H54 (cell line): ENCODE results near the gene FAM110D.

ENCODE experiments used
- DNase-seq: peaks from one replicate; pipeline ENCODE4 v3.0.0; 2011; ENCODE audit warnings: low spot score, mixed read lengths; ENCODE audit not compliant: insufficient read length
- FAIRE-seq: peaks from 3 replicates; lab custom pipeline; 2011; peaks lifted over from hg19 to GRCh38; lab: Jason Lieb, UNC
- POLR2A ChIP-seq: IDR thresholded peaks from 2 replicates; pipeline ENCODE4 v1.6.1; 2011; ENCODE audit warnings: low read depth, mild to moderate bottlenecking, low read length

Gene FAM110D

DNA sequence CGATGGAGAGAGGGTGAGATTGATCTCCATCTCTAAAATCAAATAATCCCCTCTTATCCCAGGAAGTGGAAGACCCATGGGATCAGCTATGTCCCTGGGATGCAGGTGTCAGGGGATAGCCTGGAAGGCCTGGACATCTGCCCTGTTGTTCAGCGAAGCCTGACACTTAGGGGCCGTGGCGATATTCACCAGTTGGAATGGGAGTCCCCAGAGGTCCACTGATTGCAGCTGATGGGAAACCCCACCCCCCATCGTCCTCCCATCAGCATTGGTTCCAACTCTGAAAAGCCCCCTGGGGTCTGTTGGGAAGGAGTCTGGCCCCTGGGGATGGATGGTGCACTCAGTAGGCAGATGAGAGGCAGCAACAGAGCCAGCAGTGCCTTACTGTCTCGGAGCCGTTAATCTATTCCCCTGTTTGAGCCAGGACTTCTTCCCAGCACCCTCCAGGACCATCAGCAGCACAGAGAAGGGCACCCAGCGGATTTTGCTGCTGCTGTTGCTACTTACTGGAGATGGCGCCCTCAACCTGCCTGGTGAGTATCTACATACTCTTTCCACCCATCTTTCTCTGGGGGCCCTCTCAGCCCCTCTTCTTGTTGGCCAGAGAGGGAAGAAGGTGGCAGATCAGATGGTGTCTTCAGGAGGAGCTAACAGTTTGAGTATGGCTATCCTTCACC, 44.9 kb downstream of the FAM110D start:
- no peak for TF ChIP-seq POLR2A
- FAIRE-seq, result no peak

DNA sequence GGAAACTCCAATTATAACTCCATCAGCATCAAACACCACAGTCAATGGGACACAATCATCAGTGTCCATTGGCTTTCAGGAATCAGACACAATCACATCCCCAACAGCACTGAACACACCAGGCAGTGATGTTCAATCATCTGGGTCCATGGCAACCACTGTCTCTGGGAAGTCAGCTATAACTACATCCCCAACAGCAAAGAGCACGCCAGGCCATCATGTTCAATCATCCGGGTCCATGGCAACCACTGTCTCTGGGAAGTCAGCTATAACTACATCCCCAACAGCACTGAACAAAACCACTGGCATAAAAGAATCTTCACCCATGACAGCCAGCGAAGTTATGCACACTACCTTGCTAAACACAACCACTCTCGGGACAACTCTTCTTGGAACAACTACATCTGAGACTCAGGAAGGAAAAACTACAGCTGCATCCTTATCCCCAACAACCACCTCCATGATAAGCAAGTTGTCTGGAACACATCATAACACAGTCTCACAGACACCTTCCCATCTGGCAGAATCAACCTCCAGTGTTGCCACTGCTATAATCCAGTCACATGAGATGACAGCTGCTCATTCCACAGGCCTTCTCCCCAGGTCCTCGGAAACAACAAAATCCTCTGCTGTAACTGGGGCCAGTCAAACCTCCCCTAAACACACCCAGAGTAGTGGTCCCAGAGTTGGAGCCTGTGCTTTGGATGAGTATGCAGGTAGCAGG, 51.4 kb downstream of the FAM110D start:
- FAIRE-seq, result no peak
- TF ChIP-seq POLR2A, result no peak

More for the DNA sequence above, 44.9 kb downstream of the FAM110D start:
- DNase-seq, result no peak

DNA sequence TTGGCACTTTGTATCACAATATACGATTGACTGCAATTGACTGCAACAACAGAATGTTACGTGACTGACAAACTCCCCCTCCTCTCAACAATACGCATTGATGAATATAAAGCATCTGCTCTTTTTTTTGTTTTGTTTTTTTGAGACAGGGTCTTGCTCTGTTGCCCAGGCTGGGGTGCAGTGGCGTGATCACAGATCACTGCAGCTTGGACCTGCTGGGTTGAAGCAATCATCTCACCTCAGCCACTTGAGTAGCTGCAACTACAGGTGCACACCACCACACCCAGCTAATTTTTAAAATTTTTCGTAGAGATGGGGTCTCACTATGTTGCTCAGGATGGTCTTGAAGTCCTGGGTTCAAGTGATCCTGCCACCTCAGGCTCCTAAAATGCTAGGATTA, 53.8 kb downstream of the FAM110D start:
- no peak for TF ChIP-seq POLR2A
- DNase-seq (no peak), FAIRE-seq (no peak)

More for the DNA sequence above, 51.4 kb downstream of the FAM110D start:
- DNase-seq, result no peak

DNA sequence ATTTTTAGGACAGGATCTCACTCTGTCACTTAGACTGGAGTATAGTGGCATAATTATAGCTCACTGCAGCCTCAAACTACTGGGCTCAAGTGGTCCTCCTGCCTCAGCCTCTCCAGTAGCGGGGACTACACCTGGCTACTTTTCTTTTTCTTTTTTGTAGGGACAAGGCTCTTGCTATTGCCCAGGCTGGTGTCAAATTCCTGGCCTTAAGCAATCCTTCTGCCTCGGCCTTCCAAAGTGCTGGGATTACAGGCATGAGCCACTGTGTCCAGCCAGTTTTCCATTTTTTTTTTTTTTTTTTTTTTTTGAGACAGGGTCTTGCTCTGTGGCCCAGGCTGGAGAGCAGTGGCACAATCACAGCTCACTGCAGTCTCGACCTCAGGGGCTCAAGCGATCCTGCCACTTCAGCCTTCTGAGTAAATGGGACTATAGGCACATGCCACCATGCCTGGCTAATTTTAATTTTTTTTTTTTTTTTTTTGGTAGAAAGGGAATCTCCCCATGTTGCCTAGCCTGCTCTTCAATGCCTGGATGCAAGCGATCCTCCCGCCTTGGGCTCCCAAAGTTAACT, 54.5 kb downstream of the FAM110D start:
- no peak for DNase-seq
- no peak for TF ChIP-seq POLR2A
- FAIRE-seq, result no peak
